Measurements from ENCODE around the gene EPHA7.

EPHA7 gene

DNA sequence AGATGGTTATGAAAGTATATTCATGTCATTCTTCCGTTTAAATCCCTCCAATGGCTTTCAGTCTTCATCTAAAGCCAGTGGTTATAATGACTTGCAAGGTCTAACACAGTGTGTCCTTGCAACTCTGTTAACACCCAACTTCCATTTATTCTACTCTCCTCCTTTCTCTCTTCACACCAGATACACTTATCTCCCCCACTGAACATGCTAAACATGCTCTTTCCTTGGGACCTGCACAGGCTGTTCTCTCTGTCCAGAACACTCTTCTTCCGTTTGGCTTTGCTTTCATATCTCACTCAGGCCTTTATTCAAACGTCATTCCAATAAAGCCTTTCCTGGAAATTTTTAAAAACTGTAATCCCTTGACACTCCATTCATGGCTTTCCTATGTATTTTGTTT, 91.5 kb downstream of the EPHA7 start:
- H3K27me3 ChIP-seq (ENCODE audit: insufficient read depth, low read length), result no peaks in the 10 kb centered on the region
- H3K4me3 ChIP-seq (ENCODE audit: low read depth, low read length), result no peak overlapping the region
- H3K4me1 ChIP-seq (ENCODE audit: control insufficient read depth, insufficient read depth, low read length, unreplicated experiment), result no peaks in the 10 kb centered on the region
- no peaks in the 10 kb centered on the region for H3K79me2 ChIP-seq (ENCODE audit: control insufficient read depth, insufficient read depth, low read length, unreplicated experiment)
- no peak overlapping the region for H2AFZ ChIP-seq (ENCODE audit: low read length, unreplicated experiment)
- no peak overlapping the region for H3K27ac ChIP-seq (ENCODE audit: low read depth, low read length)
- H3K36me3 ChIP-seq (ENCODE audit: insufficient read depth, low read length), result no peaks in the 10 kb centered on the region

DNA sequence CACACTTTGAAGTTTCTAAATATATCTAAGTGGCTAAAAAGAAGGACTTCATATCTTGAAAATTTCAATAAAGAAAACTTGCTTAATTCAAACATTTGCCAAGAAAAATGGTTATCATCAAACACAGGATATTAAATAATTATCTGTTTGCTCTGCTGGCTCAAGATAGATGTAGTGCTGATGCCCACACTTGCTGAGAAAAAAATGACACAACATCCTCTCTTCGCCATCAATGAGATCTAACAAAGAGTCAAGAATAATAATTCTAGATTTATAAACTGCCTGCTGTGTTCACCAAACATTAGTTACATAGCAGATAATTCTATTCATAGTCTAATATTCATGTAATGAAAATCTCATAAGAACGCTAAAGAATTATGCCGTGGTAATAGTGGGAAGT, 93.6 kb downstream of the EPHA7 start:
- Histone ChIP-seq H3K27ac (ENCODE audit: low read depth, low read length) (no peak overlapping the region), H3K79me2 (ENCODE audit: control insufficient read depth, insufficient read depth, low read length, unreplicated experiment) (no peaks in the 10 kb centered on the region), H2AFZ (ENCODE audit: low read length, unreplicated experiment) (no peak overlapping the region), H3K27me3 (ENCODE audit: insufficient read depth, low read length) (no peaks in the 10 kb centered on the region), H3K4me1 (ENCODE audit: control insufficient read depth, insufficient read depth, low read length, unreplicated experiment) (no peaks in the 10 kb centered on the region), H3K36me3 (ENCODE audit: insufficient read depth, low read length) (no peaks in the 10 kb centered on the region), H3K4me3 (ENCODE audit: low read depth, low read length) (no peak overlapping the region)

DNA sequence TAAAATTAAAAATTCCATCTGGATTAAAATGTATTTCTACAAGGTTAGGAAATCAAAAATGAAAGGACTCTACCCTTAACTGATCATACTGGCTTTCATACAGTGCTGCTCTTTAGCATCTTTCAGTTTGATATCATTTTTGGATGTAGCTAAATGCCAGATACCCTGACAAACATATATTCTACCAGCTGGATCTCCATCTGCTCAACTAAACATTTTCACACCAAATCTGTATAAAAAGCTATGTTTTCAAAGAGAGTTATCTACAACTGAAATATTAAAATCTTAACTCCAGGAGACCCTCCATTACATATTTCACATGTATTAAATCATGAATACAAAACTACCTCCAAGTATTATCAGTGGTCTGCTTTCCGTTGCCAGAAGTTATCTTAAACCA, 95.7 kb downstream of the EPHA7 start:
- Histone ChIP-seq H3K79me2 (ENCODE audit: control insufficient read depth, insufficient read depth, low read length, unreplicated experiment) (no peaks in the 10 kb centered on the region), H3K4me1 (ENCODE audit: control insufficient read depth, insufficient read depth, low read length, unreplicated experiment) (no peaks in the 10 kb centered on the region), H2AFZ (ENCODE audit: low read length, unreplicated experiment) (no peak overlapping the region), H3K4me3 (ENCODE audit: low read depth, low read length) (no peak overlapping the region), H3K27ac (ENCODE audit: low read depth, low read length) (no peak overlapping the region), H3K36me3 (ENCODE audit: insufficient read depth, low read length) (no peaks in the 10 kb centered on the region), H3K27me3 (ENCODE audit: insufficient read depth, low read length) (no peaks in the 10 kb centered on the region)

DNA sequence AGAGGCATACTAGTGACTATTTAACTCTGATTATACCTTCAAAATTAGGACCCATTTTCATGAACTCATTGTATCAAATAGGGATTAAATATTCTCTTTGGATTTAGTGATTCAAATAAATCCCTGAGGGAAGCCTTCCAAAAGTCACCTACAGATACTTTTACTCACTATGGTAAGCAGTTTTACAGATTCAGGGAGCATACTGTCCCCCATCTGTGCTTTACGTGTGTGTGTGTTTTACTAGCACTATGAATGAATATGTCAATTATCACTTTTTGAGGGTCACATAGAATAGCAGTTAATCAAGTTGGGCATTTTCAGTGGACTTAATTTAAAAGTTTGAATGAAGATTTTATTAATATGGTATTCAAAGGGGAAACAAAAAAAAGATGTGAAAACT, 96.7 kb downstream of the EPHA7 start:
- H3K27ac ChIP-seq (ENCODE audit: low read depth, low read length), result no peak overlapping the region
- H3K4me3 ChIP-seq (ENCODE audit: low read depth, low read length), result no peak overlapping the region
- H3K79me2 ChIP-seq (ENCODE audit: control insufficient read depth, insufficient read depth, low read length, unreplicated experiment), result no peaks in the 10 kb centered on the region
- H3K36me3 ChIP-seq (ENCODE audit: insufficient read depth, low read length), result no peaks in the 10 kb centered on the region
- no peaks in the 10 kb centered on the region for H3K27me3 ChIP-seq (ENCODE audit: insufficient read depth, low read length)
- H3K4me1 ChIP-seq (ENCODE audit: control insufficient read depth, insufficient read depth, low read length, unreplicated experiment), result no peaks in the 10 kb centered on the region
- H2AFZ ChIP-seq (ENCODE audit: low read length, unreplicated experiment), result no peak overlapping the region

DNA sequence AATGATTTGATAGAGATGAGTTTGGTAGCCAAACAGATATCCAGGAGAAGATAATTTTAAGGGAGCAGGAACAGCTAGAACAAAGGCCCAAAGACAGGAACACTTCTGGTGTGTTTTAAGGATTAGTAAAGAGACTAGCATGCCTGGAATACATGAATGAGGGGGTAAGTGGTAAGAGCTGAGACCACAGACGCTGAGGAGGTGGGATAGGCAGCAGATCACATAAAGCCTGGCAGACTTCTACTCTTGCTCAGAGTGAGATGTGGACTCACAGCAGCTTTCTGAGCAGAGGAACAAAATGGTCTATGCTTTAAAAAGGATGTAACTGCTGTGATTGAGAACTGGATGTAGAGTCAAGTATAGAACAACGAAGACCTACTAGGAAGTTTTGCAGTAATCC, 100.1 kb downstream of the EPHA7 start:
- Histone ChIP-seq H3K36me3 (ENCODE audit: insufficient read depth, low read length) (no peaks in the 10 kb centered on the region), H3K4me3 (ENCODE audit: low read depth, low read length) (no peak overlapping the region), H3K27ac (ENCODE audit: low read depth, low read length) (no peak overlapping the region), H3K4me1 (ENCODE audit: control insufficient read depth, insufficient read depth, low read length, unreplicated experiment) (no peaks in the 10 kb centered on the region), H3K27me3 (ENCODE audit: insufficient read depth, low read length) (no peaks in the 10 kb centered on the region), H2AFZ (ENCODE audit: low read length, unreplicated experiment) (peak overlapping the region; percentile 31), H3K79me2 (ENCODE audit: control insufficient read depth, insufficient read depth, low read length, unreplicated experiment) (no peaks in the 10 kb centered on the region)

DNA sequence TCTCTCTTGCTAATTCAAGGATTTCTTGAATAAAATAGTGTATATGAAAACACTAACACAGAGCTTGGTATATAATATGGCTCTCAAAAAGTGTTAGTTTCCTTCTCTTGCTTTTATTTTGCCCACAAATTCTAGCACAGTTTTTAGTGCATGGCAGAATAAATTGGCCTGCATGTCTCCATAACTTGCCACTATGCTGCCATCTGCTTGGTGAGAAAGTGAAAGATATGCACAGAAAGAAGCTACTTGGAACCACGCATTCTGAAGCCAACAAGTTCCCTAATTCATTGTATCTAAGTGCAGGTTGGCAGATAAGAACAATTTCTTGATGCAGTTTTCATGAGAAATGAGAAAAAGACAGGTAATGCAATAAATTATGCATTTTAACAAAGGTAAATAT, 101.2 kb downstream of the EPHA7 start:
- H3K4me3 ChIP-seq (ENCODE audit: low read depth, low read length), result no peak overlapping the region
- H3K27ac ChIP-seq (ENCODE audit: low read depth, low read length), result no peak overlapping the region
- no peaks in the 10 kb centered on the region for H3K4me1 ChIP-seq (ENCODE audit: control insufficient read depth, insufficient read depth, low read length, unreplicated experiment)
- no peaks in the 10 kb centered on the region for H3K27me3 ChIP-seq (ENCODE audit: insufficient read depth, low read length)
- H3K79me2 ChIP-seq (ENCODE audit: control insufficient read depth, insufficient read depth, low read length, unreplicated experiment), result no peaks in the 10 kb centered on the region
- H2AFZ ChIP-seq (ENCODE audit: low read length, unreplicated experiment), result no peak overlapping the region
- H3K36me3 ChIP-seq (ENCODE audit: insufficient read depth, low read length), result no peaks in the 10 kb centered on the region

DNA sequence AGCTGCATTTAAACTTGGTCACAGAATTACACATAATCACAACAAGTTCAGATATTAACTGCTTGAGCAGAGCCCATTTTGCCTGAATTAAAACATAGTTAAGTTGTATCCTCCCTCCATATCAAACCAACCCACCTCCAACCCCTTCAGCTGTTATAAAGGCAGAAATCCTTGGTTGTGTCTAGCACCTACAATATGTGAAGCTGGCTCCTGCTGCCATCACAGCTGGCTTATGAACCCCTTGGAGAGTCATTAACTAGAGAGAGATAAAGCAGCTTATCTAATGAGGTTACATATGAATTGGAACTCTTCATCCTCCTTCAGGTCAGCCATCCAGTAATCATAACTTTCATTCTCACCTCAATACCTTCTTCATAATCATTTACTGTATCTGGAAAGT, 101.8 kb downstream of the EPHA7 start:
- H2AFZ ChIP-seq (ENCODE audit: low read length, unreplicated experiment), result no peak overlapping the region
- no peaks in the 10 kb centered on the region for H3K27me3 ChIP-seq (ENCODE audit: insufficient read depth, low read length)
- H3K4me3 ChIP-seq (ENCODE audit: low read depth, low read length), result no peak overlapping the region
- no peaks in the 10 kb centered on the region for H3K36me3 ChIP-seq (ENCODE audit: insufficient read depth, low read length)
- H3K4me1 ChIP-seq (ENCODE audit: control insufficient read depth, insufficient read depth, low read length, unreplicated experiment), result no peaks in the 10 kb centered on the region
- H3K27ac ChIP-seq (ENCODE audit: low read depth, low read length), result no peak overlapping the region
- no peaks in the 10 kb centered on the region for H3K79me2 ChIP-seq (ENCODE audit: control insufficient read depth, insufficient read depth, low read length, unreplicated experiment)

DNA sequence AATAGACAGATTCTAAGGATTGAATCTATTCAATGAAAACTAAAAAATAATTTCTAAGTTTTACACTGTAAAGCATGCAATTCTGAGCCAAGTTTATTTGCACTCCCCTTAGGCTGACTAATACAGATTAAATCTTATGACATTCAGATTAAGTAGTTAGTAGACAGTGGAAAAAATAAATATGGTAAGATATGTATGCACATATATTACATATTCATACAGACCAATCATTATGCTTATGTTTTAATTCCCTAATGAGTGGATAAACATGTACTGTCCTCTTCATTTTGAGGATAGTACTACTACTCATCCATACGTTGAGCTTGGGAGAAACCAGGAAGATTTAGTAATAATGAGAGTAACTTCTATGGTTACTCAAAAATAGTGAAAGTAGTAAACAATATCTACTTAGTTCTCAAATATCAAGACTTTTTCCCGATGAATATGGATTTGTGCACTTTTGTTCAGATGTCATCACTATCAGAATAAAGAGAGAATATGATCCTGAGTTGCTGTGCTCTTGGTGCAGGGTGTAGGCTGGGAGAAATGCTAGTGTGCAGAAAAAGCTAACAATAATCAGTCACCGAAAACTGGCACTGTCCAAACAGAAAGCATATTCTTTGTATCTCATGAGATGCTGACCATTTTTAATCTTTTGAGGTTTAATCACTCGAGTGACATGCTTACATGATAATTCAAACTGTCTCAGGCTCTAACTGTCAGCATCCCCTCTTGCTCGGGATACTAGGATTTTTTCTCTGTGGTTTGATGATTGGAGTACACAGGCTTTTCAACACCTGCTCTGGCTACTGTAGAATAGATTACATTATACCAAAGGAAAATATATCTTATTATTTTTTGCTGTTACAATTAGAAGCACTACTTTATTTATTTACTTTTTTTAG, 111.6 kb downstream of the EPHA7 start:
- Histone ChIP-seq H2AFZ (ENCODE audit: low read length, unreplicated experiment) (no peak overlapping the region), H3K27ac (ENCODE audit: low read depth, low read length) (no peak overlapping the region), H3K27me3 (ENCODE audit: insufficient read depth, low read length) (no peaks in the 10 kb centered on the region), H3K36me3 (ENCODE audit: insufficient read depth, low read length) (no peaks in the 10 kb centered on the region), H3K4me3 (ENCODE audit: low read depth, low read length) (peak overlapping the region; percentile 61; the same call in 1 of the 2 replicates), H3K4me1 (ENCODE audit: control insufficient read depth, insufficient read depth, low read length, unreplicated experiment) (no peaks in the 10 kb centered on the region), H3K79me2 (ENCODE audit: control insufficient read depth, insufficient read depth, low read length, unreplicated experiment) (no peaks in the 10 kb centered on the region)

DNA sequence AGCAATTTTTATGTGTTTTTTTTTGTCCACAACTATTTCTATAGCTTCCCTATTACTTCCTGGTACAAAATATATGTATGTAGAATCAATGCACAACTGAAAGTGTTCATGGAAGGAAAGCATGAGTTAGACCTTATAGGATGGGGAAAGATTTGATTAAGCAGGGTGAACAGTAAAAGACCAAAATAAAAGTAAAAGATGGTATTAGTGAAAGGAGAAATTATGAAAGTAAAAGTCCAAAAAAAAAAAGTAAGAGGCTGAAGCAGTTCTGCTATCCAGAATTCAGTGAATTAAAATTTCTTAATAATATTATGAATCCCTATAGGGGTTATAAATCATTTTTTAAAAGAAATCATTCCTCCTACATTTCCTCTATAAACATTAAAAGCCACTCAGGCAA, 114.3 kb downstream of the EPHA7 start:
- Histone ChIP-seq H3K36me3 (ENCODE audit: insufficient read depth, low read length) (no peaks in the 10 kb centered on the region), H2AFZ (ENCODE audit: low read length, unreplicated experiment) (no peak overlapping the region), H3K27me3 (ENCODE audit: insufficient read depth, low read length) (no peaks in the 10 kb centered on the region), H3K4me3 (ENCODE audit: low read depth, low read length) (no peak overlapping the region), H3K27ac (ENCODE audit: low read depth, low read length) (no peak overlapping the region), H3K79me2 (ENCODE audit: control insufficient read depth, insufficient read depth, low read length, unreplicated experiment) (no peaks in the 10 kb centered on the region), H3K4me1 (ENCODE audit: control insufficient read depth, insufficient read depth, low read length, unreplicated experiment) (no peaks in the 10 kb centered on the region)

DNA sequence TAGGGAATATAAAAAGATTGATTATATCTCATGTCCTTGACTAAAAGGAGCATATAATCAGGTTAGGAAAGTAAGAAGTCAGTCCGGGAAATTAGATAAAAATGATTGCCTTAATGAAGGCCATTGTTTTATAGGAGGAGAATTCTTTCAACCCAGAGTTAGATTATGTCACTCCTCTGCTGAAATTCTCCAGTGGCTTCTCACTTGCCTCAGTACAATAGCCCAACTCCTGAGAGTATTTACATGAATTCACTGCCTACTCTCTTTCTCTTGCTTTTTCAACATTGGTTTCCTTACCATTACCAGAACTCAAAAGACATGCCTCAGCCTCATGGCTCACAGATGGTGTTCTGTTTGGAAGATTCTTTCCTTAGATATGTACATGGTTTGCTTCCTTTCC, 114.9 kb downstream of the EPHA7 start:
- no peaks in the 10 kb centered on the region for H3K79me2 ChIP-seq (ENCODE audit: control insufficient read depth, insufficient read depth, low read length, unreplicated experiment)
- no peaks in the 10 kb centered on the region for H3K27me3 ChIP-seq (ENCODE audit: insufficient read depth, low read length)
- H3K4me1 ChIP-seq (ENCODE audit: control insufficient read depth, insufficient read depth, low read length, unreplicated experiment), result no peaks in the 10 kb centered on the region
- no peak overlapping the region for H3K27ac ChIP-seq (ENCODE audit: low read depth, low read length)
- H3K36me3 ChIP-seq (ENCODE audit: insufficient read depth, low read length), result no peaks in the 10 kb centered on the region
- no peak overlapping the region for H2AFZ ChIP-seq (ENCODE audit: low read length, unreplicated experiment)
- no peak overlapping the region for H3K4me3 ChIP-seq (ENCODE audit: low read depth, low read length)

DNA sequence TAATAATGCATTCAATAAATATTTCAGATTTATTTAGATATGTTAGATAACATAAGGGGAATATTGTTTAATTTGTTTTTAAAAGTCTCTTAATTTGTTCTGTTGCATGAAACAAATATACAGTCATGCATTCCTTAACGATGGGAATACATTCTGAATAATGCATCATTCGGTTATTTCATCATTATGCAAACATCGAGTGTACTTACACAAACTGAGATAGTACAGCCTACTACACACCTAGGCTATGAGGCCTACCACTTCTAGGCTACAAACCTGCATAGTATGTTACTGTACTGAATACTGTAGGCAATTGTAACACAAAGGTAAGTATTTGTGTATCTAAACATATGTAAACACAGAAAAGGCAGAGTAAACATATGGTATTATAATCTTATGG, 118.7 kb downstream of the EPHA7 start:
- Histone ChIP-seq H3K36me3 (ENCODE audit: insufficient read depth, low read length) (no peaks in the 10 kb centered on the region), H3K27me3 (ENCODE audit: insufficient read depth, low read length) (no peaks in the 10 kb centered on the region)

More for the DNA sequence above, 118.7 kb downstream of the EPHA7 start:
- Histone ChIP-seq H3K27ac (ENCODE audit: low read depth, low read length) (no peak overlapping the region), H3K4me1 (ENCODE audit: control insufficient read depth, insufficient read depth, low read length, unreplicated experiment) (no peaks in the 10 kb centered on the region), H3K4me3 (ENCODE audit: low read depth, low read length) (no peak overlapping the region), H2AFZ (ENCODE audit: low read length, unreplicated experiment) (no peak overlapping the region), H3K79me2 (ENCODE audit: control insufficient read depth, insufficient read depth, low read length, unreplicated experiment) (no peaks in the 10 kb centered on the region)

Data from ACC112 (cell line).